Ectodermal cell (in vitro differentiated cells): ENCODE measurements around the gene MYO1E.
A peak's percentile ranks its signal among the peaks of the same experiment; 100 is the strongest.

Source experiments
- H3K27ac ChIP-seq: 2 replicates; pipeline ENCODE4 v1.7.0; 2013; ENCODE audit warnings: mild to moderate bottlenecking, low read depth, low read length; ENCODE audit not compliant: insufficient read depth, poor library complexity, severe bottlenecking
- H3K27me3 ChIP-seq: 2 replicates; pipeline ENCODE4 v1.7.0; 2013; ENCODE audit warnings: mild to moderate bottlenecking, low read length; ENCODE audit not compliant: insufficient read depth, control insufficient read depth, poor library complexity, severe bottlenecking
- H3K36me3 ChIP-seq: one replicate; pipeline ENCODE4 v1.7.0; 2013; ENCODE audit warnings: low read length; ENCODE audit not compliant: control insufficient read depth, insufficient read depth
- H3K4me1 ChIP-seq: one replicate; pipeline ENCODE4 v1.7.0; 2013; ENCODE audit warnings: low read length; ENCODE audit not compliant: control insufficient read depth, insufficient read depth
- H3K4me3 ChIP-seq: 2 replicates; pipeline ENCODE4 v1.7.0; 2013; ENCODE audit warnings: low read depth, low read length, control low read depth; ENCODE audit not compliant: insufficient read depth
- H3K9me3 ChIP-seq: 2 replicates; pipeline ENCODE4 v1.7.0; 2013; ENCODE audit warnings: mild to moderate bottlenecking, low read length, moderate library complexity; ENCODE audit not compliant: control insufficient read depth
- WGBS, 2 experiments: methylation state at CpG; one replicate each; pipeline ENCODE4 v1.1.7; 2013; ENCODE audit warnings: missing lambda C conversion rate in 2 of 2; 5-methylcytosine and 5-hydroxymethylcytosine counted together

The MYO1E gene

DNA sequence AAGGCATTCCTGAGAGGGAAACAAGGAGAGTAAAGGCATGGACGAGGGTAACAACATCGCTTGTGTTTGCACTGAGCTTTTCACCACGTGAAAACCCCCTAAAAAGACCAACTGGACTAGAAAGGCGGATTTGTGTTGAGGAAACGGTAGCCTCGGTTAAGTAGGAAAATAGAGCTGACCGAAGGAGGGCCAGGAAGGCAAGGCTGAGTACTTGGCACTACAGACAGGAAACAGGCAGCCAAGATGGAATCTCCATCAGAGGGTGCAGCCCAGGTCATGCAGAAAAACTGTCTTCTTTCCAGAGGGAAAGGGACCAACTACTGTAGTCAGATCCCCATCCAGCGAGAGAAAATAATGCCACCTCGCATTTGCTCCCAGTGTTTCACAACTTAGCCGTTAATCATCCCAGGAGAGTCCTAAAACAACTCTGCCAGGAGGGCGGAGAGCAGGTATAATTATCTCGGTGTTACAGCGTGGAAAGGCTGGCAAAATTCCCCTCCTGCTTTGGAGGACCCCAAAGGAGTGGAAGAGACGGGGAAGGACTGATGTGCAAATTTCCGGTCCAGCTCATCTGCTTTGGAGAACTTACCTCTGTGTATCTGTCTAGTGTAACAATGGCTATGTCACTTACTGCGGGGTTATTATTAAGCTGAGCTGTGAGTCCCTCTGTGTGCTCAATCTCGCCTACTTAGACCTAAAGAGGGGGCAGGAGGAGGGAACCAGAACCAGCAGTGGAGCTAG is 77.2 kb downstream of the MYO1E start:
- 88% methylated on average over 17 of the region's 17 CpGs for WGBS, 2 experiments
- Histone ChIP-seq H3K27ac (no peak overlapping the region), H3K4me3 (no peak overlapping the region), H3K36me3 (no peaks in the 10 kb centered on the region), H3K4me1 (peaks cover 24% of the 10 kb centered on the region), H3K9me3 (no peaks in the 10 kb centered on the region), H3K27me3 (no peaks in the 10 kb centered on the region)

DNA sequence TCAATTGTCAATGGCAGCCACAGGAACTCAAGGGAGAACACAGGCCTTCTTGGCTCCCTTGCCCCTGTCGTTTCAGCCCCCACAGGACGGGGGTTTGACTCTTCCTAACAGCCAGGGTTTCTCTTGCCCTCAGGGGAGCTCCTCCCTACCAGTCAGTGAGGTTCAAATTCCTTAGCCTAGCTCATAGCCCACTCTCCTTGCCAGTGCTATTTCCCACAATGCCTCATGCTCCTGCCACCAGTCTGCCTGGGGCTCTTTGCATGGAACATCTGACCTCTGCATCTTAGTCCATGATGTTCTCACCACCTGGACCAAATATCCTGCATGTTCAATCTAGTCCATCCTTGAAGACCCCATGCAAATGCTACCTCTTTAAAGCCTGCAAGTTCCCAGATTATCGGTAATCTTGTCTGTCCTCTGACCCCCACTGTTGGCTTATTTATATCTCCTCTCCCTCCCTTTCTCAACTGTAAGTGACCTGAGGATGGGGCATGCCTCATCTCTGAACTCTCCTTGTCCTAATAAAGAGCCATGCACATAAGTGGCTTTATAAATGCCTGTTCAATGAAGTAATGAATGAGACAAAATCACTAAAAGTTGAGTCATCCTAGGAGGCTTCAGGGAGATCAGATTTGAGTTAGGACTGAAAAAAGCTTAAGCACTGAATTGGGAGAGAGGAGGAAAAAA is 78.0 kb downstream of the MYO1E start:
- H3K36me3 ChIP-seq, result no peaks in the 10 kb centered on the region
- H3K27ac ChIP-seq, result no peak overlapping the region
- no peak overlapping the region for H3K4me3 ChIP-seq
- H3K4me1 ChIP-seq, result peaks cover 31% of the 10 kb centered on the region
- 89 to 91% methylated on average over 3 of the region's 3 CpGs for whole genome bisulfite sequencing, 2 experiments
- H3K27me3 ChIP-seq, result no peaks in the 10 kb centered on the region
- H3K9me3 ChIP-seq, result no peaks in the 10 kb centered on the region

GRCh38 chr15:59292442-59293151 is 80.1 kb downstream of the MYO1E start:
- H3K27ac ChIP-seq, result peak overlapping the region; percentile 79
- peaks cover 34% of the 10 kb centered on the region for H3K4me1 ChIP-seq
- no peaks in the 10 kb centered on the region for H3K9me3 ChIP-seq
- H3K27me3 ChIP-seq, result no peaks in the 10 kb centered on the region
- no peak overlapping the region for H3K4me3 ChIP-seq
- WGBS, 2 experiments, result 65 to 80% methylated on average over 8 of the region's 8 CpGs
- no peaks in the 10 kb centered on the region for H3K36me3 ChIP-seq

DNA sequence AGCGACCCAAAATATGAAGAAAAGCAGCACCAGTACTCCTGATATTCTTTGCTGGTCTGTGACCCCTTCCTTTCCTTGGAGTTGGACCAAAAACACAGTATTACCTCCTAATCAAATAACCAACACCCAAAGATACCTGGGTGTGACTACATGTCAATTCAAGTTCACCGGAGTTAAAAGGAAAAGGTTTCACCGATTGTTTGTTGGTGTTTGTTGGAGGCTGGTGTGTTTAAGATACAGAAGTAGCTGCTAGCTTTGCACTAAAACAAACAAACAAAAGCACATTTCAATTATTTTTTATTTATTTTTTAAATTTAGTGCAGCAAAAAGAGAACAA is 81.5 kb downstream of the MYO1E start:
- H3K27ac ChIP-seq, result no peak overlapping the region
- H3K4me1 ChIP-seq, result peaks cover 32% of the 10 kb centered on the region
- H3K27me3 ChIP-seq, result no peaks in the 10 kb centered on the region
- WGBS, 2 experiments, result 97 to 98% methylated on average over 1 of the region's 3 CpGs
- H3K9me3 ChIP-seq, result no peaks in the 10 kb centered on the region
- no peak overlapping the region for H3K4me3 ChIP-seq
- H3K36me3 ChIP-seq, result no peaks in the 10 kb centered on the region

- no peaks in the 10 kb centered on the region for H3K27me3 ChIP-seq
- no peak overlapping the region for H3K4me3 ChIP-seq
- 73 to 80% methylated on average over 11 of the region's 11 CpGs for WGBS, 2 experiments
- H3K9me3 ChIP-seq, result no peaks in the 10 kb centered on the region
- no peaks in the 10 kb centered on the region for H3K36me3 ChIP-seq
- peaks cover 26% of the 10 kb centered on the region for H3K4me1 ChIP-seq
- H3K27ac ChIP-seq, result no peak overlapping the region
Observed at GRCh38 chr15:59290295-59291212, 82.1 kb downstream of the MYO1E start.

DNA sequence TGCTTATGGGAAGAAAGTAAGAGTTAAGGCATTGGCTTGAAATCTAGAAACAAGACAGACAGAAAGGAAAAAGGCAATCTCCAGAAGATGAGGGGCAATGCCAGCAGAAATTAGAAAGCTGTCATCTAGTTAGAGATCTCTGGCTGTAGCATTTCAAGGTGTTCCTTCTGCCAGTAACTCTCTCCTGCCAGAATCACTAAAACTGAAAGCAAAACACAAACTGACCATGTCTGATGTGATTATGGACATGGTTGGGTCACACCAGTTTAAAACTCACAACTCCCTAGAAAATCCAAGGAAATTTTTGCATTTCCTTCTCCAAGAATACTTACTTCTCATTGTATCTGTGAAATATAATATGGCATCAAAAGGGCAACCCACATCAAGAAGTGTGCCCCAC is 83.1 kb downstream of the MYO1E start:
- Histone ChIP-seq H3K27me3 (no peaks in the 10 kb centered on the region), H3K4me3 (no peak overlapping the region), H3K4me1 (peaks cover 23% of the 10 kb centered on the region)

DNA sequence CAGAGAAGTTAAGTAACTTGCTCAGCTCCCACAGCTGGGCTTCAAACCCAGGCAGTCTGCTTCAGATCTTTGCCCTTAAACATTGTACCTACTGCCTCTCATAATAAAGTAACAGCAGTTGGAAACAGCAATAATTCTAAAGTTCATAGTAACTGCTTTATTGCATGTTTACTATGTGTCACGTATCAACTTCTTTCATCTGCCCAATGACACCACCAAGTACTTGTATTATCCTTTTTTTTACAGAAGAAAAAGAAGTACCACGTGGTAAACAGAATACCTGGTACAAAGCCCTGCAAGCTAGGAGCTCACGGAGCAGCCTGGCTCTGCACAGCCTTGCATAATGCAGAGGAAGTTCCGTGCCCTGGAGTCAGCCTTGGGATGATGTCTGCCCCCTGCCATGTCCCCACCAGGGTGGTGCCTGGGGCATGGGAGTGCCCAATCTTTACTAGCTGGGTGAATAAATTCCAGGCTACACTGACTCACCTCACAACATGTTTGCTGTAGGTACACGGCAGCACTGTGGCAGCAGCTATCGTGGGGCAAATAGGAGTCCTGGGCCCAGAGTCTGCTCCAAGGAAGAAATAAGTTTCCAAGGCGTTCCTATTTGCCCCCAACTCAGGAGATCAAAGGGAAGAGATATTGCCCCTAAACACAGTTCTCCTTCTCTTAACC is 88.8 kb downstream of the MYO1E start:
- no peak overlapping the region for H3K4me3 ChIP-seq
- 75 to 76% methylated on average over 7 of the region's 7 CpGs for WGBS, 2 experiments
- no peak overlapping the region for H3K27ac ChIP-seq
- no peaks in the 10 kb centered on the region for H3K27me3 ChIP-seq
- H3K4me1 ChIP-seq, result no peaks in the 10 kb centered on the region
- H3K9me3 ChIP-seq, result no peaks in the 10 kb centered on the region
- no peaks in the 10 kb centered on the region for H3K36me3 ChIP-seq

More for the DNA sequence above, 83.1 kb downstream of the MYO1E start:
- no peaks in the 10 kb centered on the region for H3K36me3 ChIP-seq
- H3K9me3 ChIP-seq, result no peaks in the 10 kb centered on the region
- H3K27ac ChIP-seq, result no peak overlapping the region

GRCh38 chr15:59282515-59283337 is 89.9 kb downstream of the MYO1E start:
- Histone ChIP-seq H3K4me1 (no peaks in the 10 kb centered on the region), H3K36me3 (no peaks in the 10 kb centered on the region), H3K27ac (no peak overlapping the region), H3K4me3 (no peak overlapping the region), H3K9me3 (no peaks in the 10 kb centered on the region), H3K27me3 (no peaks in the 10 kb centered on the region)
- 89 to 95% methylated on average over 13 to 14 of the region's 14 CpGs for WGBS, 2 experiments

DNA sequence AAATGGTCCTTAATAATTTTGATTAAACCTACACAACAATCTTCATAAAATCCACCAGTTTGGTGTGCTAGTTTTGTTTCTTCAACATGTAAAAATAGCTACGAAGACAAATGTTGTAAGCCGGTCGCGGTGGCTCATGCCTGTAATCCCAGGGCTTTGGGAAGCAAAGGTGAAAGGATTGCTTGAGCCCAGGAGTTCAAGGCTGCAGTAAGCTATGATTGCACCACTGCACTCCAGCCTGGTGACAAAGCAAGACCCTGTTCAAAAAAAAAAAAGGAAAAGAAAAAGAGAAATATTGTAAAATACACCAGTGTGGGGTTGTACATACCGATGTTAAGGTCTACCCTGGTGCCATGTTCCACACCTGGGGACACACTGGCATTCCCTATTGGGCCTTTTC is 91.0 kb downstream of the MYO1E start:
- WGBS, 2 experiments, result 95 to 97% methylated on average over 5 of the region's 5 CpGs
- no peak overlapping the region for H3K27ac ChIP-seq
- H3K4me1 ChIP-seq, result no peaks in the 10 kb centered on the region
- H3K4me3 ChIP-seq, result no peak overlapping the region
- no peaks in the 10 kb centered on the region for H3K9me3 ChIP-seq
- H3K36me3 ChIP-seq, result no peaks in the 10 kb centered on the region
- H3K27me3 ChIP-seq, result no peaks in the 10 kb centered on the region
